Spleen (tissue), 11 donors: ENCODE measurements around the gene ZDHHC24. TPM values are rescaled to one million over a fixed set of nuclear protein-coding genes. Genes with fewer than 3 reads are reported as not detected.
A peak's percentile ranks its signal among the peaks of the same experiment; 100 is the strongest.

Experiments used
- DNase-seq: peaks from one replicate; pipeline ENCODE4 v3.0.0-alpha.2; 2020
- H3K27ac ChIP-seq, 8 donors: fragments of 200-600 bp; sonication (generic) in 7 of 8; 1 replicate in 4 of 8; 2 replicates in 4 of 8; pipeline versions ENCODE4 v1.5.0 to v1.8.0; 2016 to 2021; ENCODE audit warnings: inconsistent platforms in 4 of 8, mild to moderate bottlenecking in 4 of 8, moderate library complexity in 1 of 8
- H3K27me3 ChIP-seq, 7 donors: fragments of 200-600 bp; sonication (generic) in 6 of 7; replicated peaks in 1 of 7; 1 replicate in 4 of 7; 2 replicates in 3 of 7; pipeline versions ENCODE4 v1.5.0 to v1.8.0; 2016 to 2021; ENCODE audit warnings: inconsistent platforms in 3 of 7, mild to moderate bottlenecking in 1 of 7
- H3K36me3 ChIP-seq, 6 donors: fragments of 200-600 bp; sonication (generic) in 5 of 6; 1 replicate in 4 of 6; 2 replicates in 2 of 6; pipeline versions ENCODE4 v1.5.0 to v1.8.0; 2016 to 2021; ENCODE audit warnings: inconsistent platforms in 2 of 6
- H3K4me1 ChIP-seq, 6 donors: fragments of 200-600 bp; sonication (generic) in 5 of 6; 1 replicate in 3 of 6; 2 replicates in 3 of 6; pipeline versions ENCODE4 v1.5.0 to v1.8.0; 2016 to 2021; ENCODE audit warnings: inconsistent platforms in 3 of 6
- H3K4me3 ChIP-seq, 8 donors: fragments of 200-600 bp; sonication (generic) in 7 of 8; 1 replicate in 4 of 8; 2 replicates in 4 of 8; pipeline versions ENCODE4 v1.5.0 to v1.8.0; 2016 to 2021; ENCODE audit warnings: inconsistent platforms in 4 of 8, mild to moderate bottlenecking in 4 of 8, moderate library complexity in 2 of 8
- H3K9me3 ChIP-seq, 8 donors: fragments of 200-600 bp; sonication (generic) in 7 of 8; 1 replicate in 4 of 8; 2 replicates in 4 of 8; pipeline versions ENCODE4 v1.5.0 to v1.8.0; 2016 to 2021; ENCODE audit warnings: inconsistent platforms in 4 of 8
- POLR2A ChIP-seq, 3 donors: fragments of 450-650 bp; IDR thresholded peaks; one replicate each; pipeline ENCODE4 v1.5.1; 2017; ENCODE audit warnings: antibody characterized with exemption in 3 of 3, mild to moderate bottlenecking in 1 of 3
- POLR2AphosphoS5 ChIP-seq, 3 donors: sonication (generic); formaldehyde crosslinking; IDR thresholded peaks; one replicate each; pipeline ENCODE4 v1.5.1; 2017; ENCODE audit warnings: antibody characterized with exemption in 3 of 3
- WGBS, 5 donors: extraction: QIAGEN DNeasy Blood & Tissue Kit in 3 of 5; methylation state at CpG; one replicate each; pipeline versions ENCODE4 v1.1.5 to v1.1.7; 2013 to 2018; 5-methylcytosine and 5-hydroxymethylcytosine counted together
- intact Hi-C: fragments of 100-400 bp; cut with DNase I; formaldehyde crosslinking; loops from one replicate; pipeline ENCODE4 v1.15.0; 2023; ENCODE audit warnings: low total_unique reads
- polyA plus RNA-seq, 3 donors: library from polyadenylated mRNA; stranded (reverse); fragments of 200-250 nt; gene quantifications; one replicate each; pipeline ENCODE4 v1.2.1, GENCODE V29; 2013
- total RNA-seq, 7 donors: library from RNA; depleted of rRNA in 3 of 7; stranded (reverse); fragments of >200 nt in 3 of 7; fragmentation: NEBNext Ultra II Directional in 4 of 7; extraction: Animal tissue kit (Norgen Biotek cat#: 25700) in 4 of 7; gene quantifications; one replicate each; pipeline versions ENCODE4 v1.1.0 to v1.2.1, GENCODE V29; 2016 to 2021
- TF ChIP-seq, protein P1 (sequence below), 11 experiments: fragments of 200-600 bp in 7 of 11; fragments of 450-650 bp in 4 of 11; sonication (generic) in 4 of 11; IDR thresholded peaks in 8 of 11; conservative IDR thresholded peaks in 3 of 11; 1 replicate in 7 of 11; 2 replicates in 4 of 11; pipeline versions ENCODE4 v1.4.0 to v1.8.0; 2016 to 2021; ENCODE audit warnings: antibody characterized with exemption in 11 of 11, inconsistent platforms in 4 of 11, mild to moderate bottlenecking in 1 of 11
- donor health status: healthy with polysubstance abuse.
- donor health status: DM: no; HTN: no; CAD: no; lungs with moderate emphysema.
- donor health status: DM: no; HTN: no; CAD: no.
- donor health status: Bipolar disorder and iron deficiency.
- donor health status: healthy.
- donor health status: DM: no; HTN: no; CAD: no.
- donor health status: DM: yes; HTN: yes; CAD: no.

ZDHHC24 gene
- total and polyA plus RNA-seq, 10 donors = 9.1 to 25.7 (median 21.1) TPM

- intact Hi-C loops = loop anchor here (2.0 kb wide), 1 partner anchor 102 kb away; no protein-coding TSS in a partner anchor
- DNase-seq = peak; percentile 90
- TF ChIP-seq POLR2AphosphoS5 (IDR thresholded peaks at IDR 0.05) = peak; percentile 52 to 74 (median 65)
- TF ChIP-seq, protein P1, sequence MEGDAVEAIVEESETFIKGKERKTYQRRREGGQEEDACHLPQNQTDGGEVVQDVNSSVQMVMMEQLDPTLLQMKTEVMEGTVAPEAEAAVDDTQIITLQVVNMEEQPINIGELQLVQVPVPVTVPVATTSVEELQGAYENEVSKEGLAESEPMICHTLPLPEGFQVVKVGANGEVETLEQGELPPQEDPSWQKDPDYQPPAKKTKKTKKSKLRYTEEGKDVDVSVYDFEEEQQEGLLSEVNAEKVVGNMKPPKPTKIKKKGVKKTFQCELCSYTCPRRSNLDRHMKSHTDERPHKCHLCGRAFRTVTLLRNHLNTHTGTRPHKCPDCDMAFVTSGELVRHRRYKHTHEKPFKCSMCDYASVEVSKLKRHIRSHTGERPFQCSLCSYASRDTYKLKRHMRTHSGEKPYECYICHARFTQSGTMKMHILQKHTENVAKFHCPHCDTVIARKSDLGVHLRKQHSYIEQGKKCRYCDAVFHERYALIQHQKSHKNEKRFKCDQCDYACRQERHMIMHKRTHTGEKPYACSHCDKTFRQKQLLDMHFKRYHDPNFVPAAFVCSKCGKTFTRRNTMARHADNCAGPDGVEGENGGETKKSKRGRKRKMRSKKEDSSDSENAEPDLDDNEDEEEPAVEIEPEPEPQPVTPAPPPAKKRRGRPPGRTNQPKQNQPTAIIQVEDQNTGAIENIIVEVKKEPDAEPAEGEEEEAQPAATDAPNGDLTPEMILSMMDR (IDR thresholded peaks at IDR 0.05 in 8 of 11, conservative IDR thresholded peaks at IDR 0.05 in 3 of 11) = peak; percentile 63 to 88 (median 85)
- no peak for TF ChIP-seq POLR2A (IDR thresholded peaks at IDR 0.05)
These were observed 33.3 kb upstream of the ZDHHC24 start for GRCh38 chr11:66579017-66579606.

GRCh38 chr11:66570850-66571180 lies 25.0 kb upstream of the ZDHHC24 start:
- intact Hi-C loops = no loop called here
- WGBS, 5 donors = 69 to 86% (median 78%) methylated on average over 2 of the region's 2 CpGs
- Histone ChIP-seq H3K36me3 (peaks cover 0 to 4% (median 0%) of the 10 kb centered on the region in 6 donors), H3K4me1 (peaks cover 0 to 23% (median 18%) of the 10 kb centered on the region in 6 donors), H3K9me3 (no peaks in the 10 kb centered on the region), H3K27ac (no peak overlapping the region), H3K27me3 (peaks cover 0 to 23% (median 3%) of the 10 kb centered on the region in 7 donors), H3K4me3 (no peak overlapping the region)
- TF ChIP-seq POLR2AphosphoS5 (IDR thresholded peaks at IDR 0.05) = no peak
- TF ChIP-seq, protein P1 (IDR thresholded peaks at IDR 0.05 in 8 of 11, conservative IDR thresholded peaks at IDR 0.05 in 3 of 11) = no peak
- no peak for TF ChIP-seq POLR2A (IDR thresholded peaks at IDR 0.05)
- no peak for DNase-seq

More at GRCh38 chr11:66579017-66579606, 33.3 kb upstream of the ZDHHC24 start:
- H3K36me3 ChIP-seq = no peaks in the 10 kb centered on the region
- peaks cover 0 to 17% (median 14%) of the 10 kb centered on the region in 8 donors for H3K9me3 ChIP-seq
- 17 to 20% (median 18%) methylated on average over 25 of the region's 25 CpGs for WGBS, 5 donors
- no peak overlapping the region for H3K27ac ChIP-seq
- no peaks in the 10 kb centered on the region for H3K27me3 ChIP-seq
- H3K4me3 ChIP-seq = peak overlapping the region in 1 of 8 donors; percentile 34
- H3K4me1 ChIP-seq = peaks cover 2 to 9% (median 8%) of the 10 kb centered on the region in 6 donors

DNA sequence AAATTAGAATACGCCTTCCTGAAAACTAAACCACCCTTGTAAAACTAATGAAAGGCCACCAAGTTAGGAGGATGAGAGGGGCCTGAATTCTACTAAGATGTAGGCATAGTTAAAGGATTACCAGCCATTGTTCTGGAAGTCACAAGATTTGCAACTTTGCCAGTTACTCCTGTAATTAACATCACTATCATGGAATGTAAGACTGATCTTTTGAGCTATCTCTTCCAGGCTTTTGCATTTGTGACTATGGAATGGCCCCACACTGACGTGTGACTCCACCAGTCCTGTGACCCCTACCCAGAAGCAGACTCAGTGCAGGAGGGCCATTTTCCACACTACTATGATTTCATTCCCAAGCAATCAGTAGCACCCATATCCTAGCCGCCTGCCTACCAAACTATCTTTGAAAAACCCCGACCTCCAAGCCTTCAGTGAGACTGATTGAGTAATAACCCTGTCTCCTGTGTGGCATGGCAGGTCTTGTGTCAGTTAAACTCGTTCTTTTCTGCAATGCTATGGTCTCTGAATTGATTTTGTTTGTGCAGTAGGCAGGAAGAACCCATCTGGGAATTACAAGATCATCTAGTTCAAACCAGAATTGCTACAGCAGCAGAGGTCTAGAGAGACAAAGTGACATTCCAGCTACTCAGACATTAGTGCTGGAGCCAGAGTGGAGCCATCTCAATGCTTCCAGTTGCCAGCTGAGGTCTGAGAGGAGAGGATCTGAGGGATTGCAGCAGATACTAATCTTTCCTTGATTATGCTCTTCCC lies 24.4 kb upstream of the ZDHHC24 start:
- TF ChIP-seq, protein P1 (IDR thresholded peaks at IDR 0.05 in 8 of 11, conservative IDR thresholded peaks at IDR 0.05 in 3 of 11) = no peak
- TF ChIP-seq POLR2AphosphoS5 (IDR thresholded peaks at IDR 0.05) (no peak), POLR2A (IDR thresholded peaks at IDR 0.05) (no peak)
- intact Hi-C loops = no loop called here
- Histone ChIP-seq H3K36me3 (peaks cover 0 to 8% (median 0%) of the 10 kb centered on the region in 6 donors), H3K4me3 (no peak overlapping the region), H3K9me3 (no peaks in the 10 kb centered on the region), H3K4me1 (peaks cover 0 to 23% (median 18%) of the 10 kb centered on the region in 6 donors), H3K27ac (no peak overlapping the region), H3K27me3 (peaks cover 0 to 23% (median 3%) of the 10 kb centered on the region in 7 donors)
- no peak for DNase-seq
- 52 to 64% (median 61%) methylated on average over 5 of the region's 5 CpGs for WGBS, 5 donors

DNA sequence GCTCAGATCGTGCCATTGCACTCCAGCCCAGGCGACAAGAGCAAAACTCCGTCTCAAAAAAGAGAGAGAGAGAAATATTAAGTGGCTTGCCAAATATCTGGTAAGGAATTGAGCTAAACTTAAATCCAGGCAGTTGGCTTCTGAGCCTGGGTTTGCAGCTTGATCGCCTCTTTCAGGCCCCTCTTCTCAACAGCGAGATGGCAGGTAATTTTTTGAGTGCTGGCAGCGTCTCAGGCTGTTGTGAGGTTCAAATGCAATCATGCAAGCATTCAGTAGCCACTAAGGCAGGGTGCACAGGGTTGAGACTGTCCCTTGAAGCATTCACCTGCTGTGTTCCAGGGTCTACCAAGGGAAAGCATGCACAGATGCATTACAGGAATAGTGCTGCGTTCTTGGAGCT lies 23.2 kb upstream of the ZDHHC24 start:
- Histone ChIP-seq H3K9me3 (no peaks in the 10 kb centered on the region), H3K27ac (no peak overlapping the region), H3K27me3 (peaks cover 0 to 23% (median 3%) of the 10 kb centered on the region in 7 donors), H3K4me1 (peaks cover 0 to 23% (median 18%) of the 10 kb centered on the region in 6 donors), H3K4me3 (peak overlapping the region in 1 of 8 donors; percentile 83), H3K36me3 (peaks cover 0 to 16% (median 0%) of the 10 kb centered on the region in 6 donors)
- DNase-seq = no peak
- intact Hi-C loops = no loop called here
- 77 to 91% (median 86%) methylated on average over 7 of the region's 7 CpGs for WGBS, 5 donors
- no peak for TF ChIP-seq POLR2A (IDR thresholded peaks at IDR 0.05)
- TF ChIP-seq POLR2AphosphoS5 (IDR thresholded peaks at IDR 0.05) = no peak
